Loucy (cell line): Measurements from ENCODE around the gene STRA8.

Source experiments
- CTCF ChIP-seq: fragments of 200-600 bp; sonication (generic); conservative IDR thresholded peaks from 2 replicates; pipeline ENCODE4 v1.5.1; 2014; ENCODE audit warnings: mild to moderate bottlenecking, antibody characterized with exemption, low read length
- EZH2phosphoT487 ChIP-seq: fragments of 200-600 bp; IDR thresholded peaks from 2 replicates; pipeline ENCODE4 v1.6.1; 2018; ENCODE audit warnings: antibody characterized with exemption, mild to moderate bottlenecking, moderate library complexity, borderline replicate concordance

GRCh38 chr7:135235841-135236240, 2.2 kb downstream of the STRA8 start:
- no peak for TF ChIP-seq CTCF
- TF ChIP-seq EZH2phosphoT487 = no peak
